HG02678 (cell line): ENCODE measurements around the gene BCDIN3D.
A peak's percentile ranks its signal among the peaks of the same experiment; 100 is the strongest.
"Not testable (repeated sequence)": the region's sequence is repeated elsewhere in the genome, so short reads cannot be mapped to it uniquely, and the experiment has no call there.

ENCODE experiments used
- ATAC-seq: cut with Tn5 transposase; IDR thresholded peaks from one replicate; pipeline ENCODE4 v1.9.1; 2021; ENCODE audit warnings: mild to moderate bottlenecking, moderate library complexity; ENCODE audit not compliant: unreplicated experiment

Gene BCDIN3D, protein sequence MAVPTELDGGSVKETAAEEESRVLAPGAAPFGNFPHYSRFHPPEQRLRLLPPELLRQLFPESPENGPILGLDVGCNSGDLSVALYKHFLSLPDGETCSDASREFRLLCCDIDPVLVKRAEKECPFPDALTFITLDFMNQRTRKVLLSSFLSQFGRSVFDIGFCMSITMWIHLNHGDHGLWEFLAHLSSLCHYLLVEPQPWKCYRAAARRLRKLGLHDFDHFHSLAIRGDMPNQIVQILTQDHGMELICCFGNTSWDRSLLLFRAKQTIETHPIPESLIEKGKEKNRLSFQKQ

GRCh38 chr12:49842519-49843352 is at the start of gene BCDIN3D:
TSS of gene BCDIN3D (minus strand) at chr12:49843106. CDS start at chr12:49843087, 19 bp downstream.
- ATAC-seq = peak; percentile 88

- no peak for ATAC-seq
Observed at GRCh38 chr12:49892084-49892731, 49.3 kb upstream of the BCDIN3D start.

DNA sequence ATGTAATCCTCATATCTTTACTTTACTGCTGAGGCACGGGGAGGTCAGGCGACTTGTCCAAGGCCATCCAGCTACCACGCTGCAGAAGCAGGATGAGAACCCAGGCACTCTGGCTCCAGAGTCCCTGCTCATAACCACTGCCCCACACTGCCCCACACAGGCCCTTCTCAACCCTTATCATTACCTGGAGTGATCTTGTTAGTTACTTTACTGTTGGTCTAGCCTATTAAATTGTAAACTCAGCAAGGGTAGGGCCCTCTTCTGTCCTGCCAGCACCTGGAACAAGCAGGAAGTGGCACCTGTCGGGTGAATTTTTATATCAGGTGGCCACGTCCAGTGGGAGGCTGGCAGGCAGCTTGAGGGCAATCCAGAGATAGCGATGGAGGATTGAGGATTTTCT is 48.6 kb upstream of the BCDIN3D start:
- ATAC-seq = no peak

- no peak for ATAC-seq
Observed at GRCh38 chr12:49891012-49891411, 48.1 kb upstream of the BCDIN3D start.

DNA sequence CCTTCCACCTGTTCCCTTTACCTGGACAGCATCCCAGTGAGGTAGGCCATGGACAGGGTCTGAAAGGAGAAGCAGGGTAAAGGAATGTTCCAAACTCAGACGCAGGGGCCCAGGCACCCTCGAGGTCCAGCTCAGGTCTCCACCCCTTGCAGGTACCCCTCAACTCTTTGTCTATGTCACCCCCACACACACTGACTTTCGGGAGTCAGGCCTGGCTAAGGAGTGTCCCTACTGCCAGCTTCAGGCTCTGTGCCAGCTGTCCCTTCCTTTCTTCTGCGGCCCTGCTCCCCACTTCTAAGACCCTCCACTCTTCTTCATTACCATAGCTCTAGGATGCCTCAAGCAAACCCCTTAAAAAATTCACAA is 47.2 kb upstream of the BCDIN3D start:
- no peak for ATAC-seq

GRCh38 chr12:49889361-49890095 is 46.6 kb upstream of the BCDIN3D start:
- ATAC-seq = no peak

GRCh38 chr12:49888461-49889151 is 45.7 kb upstream of the BCDIN3D start:
- no peak for ATAC-seq

GRCh38 chr12:49887536-49888401 is 44.9 kb upstream of the BCDIN3D start:
- no peak for ATAC-seq

GRCh38 chr12:49887091-49887490 is 44.2 kb upstream of the BCDIN3D start:
- ATAC-seq = no peak

GRCh38 chr12:49885663-49886461 is 43.0 kb upstream of the BCDIN3D start:
- no peak for ATAC-seq

DNA sequence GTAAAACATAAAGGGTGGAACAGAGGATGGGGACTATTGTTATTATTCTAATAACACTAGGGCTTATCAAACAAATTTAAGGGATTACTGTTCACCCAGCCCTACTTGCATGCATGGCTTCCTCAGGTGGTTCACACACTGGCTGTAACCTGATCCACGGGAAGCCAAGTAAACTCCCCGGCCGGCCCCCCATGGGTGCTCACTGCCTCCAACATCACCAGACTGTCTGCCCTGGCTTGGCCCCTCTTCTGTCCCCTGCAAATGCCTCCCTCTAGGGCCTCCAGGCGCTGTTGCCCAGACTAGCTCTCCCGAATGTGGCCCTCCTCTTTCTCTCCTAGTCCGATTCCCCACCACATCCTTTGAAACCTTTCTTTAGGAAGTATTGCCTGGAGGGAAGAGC is 42.2 kb upstream of the BCDIN3D start:
- no peak for ATAC-seq

DNA sequence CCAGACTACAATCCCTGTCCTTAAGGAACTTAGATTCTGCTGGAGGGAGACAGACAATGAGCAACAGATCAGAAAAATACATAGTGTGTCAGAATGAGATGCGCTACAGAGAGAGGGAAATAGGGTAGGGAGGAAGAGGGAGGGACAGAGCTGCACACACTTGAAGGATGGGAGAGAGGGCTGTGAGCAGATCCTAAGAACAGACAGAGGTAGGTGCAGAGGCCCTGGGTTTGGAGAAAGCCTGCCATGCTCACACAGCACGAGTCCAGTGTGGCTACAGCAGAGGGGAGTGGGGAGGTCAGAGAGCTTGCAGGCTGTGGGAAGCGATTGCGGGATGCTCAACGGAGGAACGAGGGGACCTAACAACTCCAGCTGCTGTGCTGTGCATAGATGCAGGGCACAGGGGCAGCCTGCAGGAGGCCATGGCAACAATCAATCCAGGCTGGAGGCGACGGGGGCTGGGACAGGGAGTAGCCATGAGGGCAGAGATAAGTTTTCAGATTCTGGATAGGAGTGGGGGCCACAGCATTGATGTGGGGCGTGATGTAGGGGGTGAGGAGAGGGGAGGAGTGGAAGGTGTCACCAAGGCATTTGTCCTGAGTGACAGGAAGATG is 40.1 kb upstream of the BCDIN3D start:
- no peak for ATAC-seq

DNA sequence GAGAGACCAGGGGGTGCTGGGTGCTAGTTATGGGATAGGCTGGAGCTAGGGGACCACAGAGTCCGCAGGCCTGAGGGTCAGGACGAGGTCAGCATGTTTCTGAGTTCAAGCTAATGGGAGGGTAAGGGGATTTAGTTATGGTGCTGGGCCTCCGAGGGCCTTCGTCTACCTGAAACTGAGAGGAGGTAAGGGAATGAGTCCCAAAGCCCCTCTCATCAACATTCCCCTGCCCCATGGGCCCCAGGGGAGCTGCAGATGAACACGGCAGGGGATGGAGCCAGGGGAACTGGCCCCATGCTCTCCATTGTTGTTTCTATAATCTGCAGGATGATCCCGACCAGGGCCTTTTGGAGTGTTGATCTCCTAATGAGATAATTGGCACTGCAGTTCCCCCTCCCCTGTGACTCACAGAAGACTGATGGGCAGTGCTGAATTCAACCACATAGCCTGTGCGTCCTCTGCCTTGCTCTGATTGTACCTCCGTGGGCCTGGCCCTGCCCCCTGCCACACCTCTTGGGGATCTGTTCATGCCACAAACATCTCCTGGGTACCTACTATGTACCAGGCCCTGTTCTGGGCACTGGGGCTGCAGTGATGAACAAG is 39.4 kb upstream of the BCDIN3D start:
- ATAC-seq = no peak

- ATAC-seq = no peak
Observed at GRCh38 chr12:49881415-49882247, 38.7 kb upstream of the BCDIN3D start.

GRCh38 chr12:49880756-49881414 is 38.0 kb upstream of the BCDIN3D start:
- ATAC-seq = no peak

DNA sequence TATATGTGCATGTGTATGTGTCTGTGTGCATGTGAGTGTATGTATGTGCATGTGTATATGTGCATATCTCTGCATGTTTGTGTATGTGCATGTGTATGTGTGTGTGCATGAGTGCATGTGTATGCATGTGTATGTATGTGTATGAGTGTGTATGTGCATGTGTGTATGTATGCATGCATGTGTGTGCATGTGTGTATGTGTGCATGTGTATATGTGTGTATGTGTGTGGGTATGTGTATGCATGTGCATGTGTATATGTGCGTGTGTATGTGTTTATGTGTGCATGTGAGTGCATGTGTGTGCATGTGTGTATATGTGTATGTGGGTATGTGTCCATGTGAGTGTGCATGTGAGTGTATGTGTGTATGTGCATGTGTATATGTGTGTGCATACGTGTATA is 36.2 kb upstream of the BCDIN3D start:
- not testable (repeated sequence) for ATAC-seq

DNA sequence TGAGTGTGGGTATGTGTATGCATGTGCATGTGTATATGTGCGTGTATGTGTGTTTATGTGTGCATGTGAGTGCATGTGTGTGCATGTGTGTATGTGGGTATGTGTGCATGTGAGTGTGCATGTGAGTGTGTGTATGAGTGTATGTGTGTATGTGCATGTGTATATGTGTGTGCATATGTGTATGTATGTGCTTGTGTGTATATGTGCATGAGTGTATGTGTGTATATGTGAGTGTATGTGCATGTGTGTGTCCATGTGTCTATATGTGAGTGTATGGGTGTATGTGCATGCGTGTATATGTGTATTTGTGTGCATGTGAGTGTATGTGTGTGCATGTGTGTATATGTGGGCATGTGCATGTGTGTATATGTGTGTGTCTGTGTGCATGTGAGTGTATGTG is 35.1 kb upstream of the BCDIN3D start:
- ATAC-seq = no peak
